MM.1S (cell line): ENCODE results near the gene UGCG.

Source experiments
- EZH2 ChIP-seq: fragments of 300-600 bp; sonication (generic); optimal IDR thresholded peaks from 2 replicates; pipeline ENCODE3; 2017; ENCODE audit warnings: low read depth, mild to moderate bottlenecking, antibody characterized with exemption, low read length, mixed read lengths
- TF ChIP-seq, protein P1 (sequence below): fragments of 300-600 bp; sonication (generic); IDR thresholded peaks from 2 replicates; pipeline ENCODE4 v1.5.1; 2016; ENCODE audit warnings: antibody characterized with exemption, low read length, mixed read lengths

DNA sequence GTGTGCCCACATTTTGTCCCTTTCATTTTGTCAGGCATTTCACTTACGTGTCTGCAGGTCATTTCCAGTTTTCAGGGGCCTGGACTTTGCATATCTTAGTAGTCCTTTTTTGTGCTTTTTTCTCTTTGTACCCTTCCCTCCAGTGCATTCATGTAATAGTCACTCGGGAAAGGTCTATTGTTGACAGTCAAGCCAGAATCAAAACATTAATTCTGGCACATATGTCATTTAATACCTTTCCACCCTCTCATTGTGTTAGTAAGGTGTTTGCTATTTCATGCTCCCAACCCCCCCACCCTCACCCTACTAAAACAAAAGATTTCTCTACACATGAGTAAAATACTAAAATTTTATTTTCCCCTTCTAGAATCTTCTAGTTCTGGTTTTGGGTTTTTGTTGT, 42.7 kb downstream of the UGCG start:
- TF ChIP-seq, protein P1, sequence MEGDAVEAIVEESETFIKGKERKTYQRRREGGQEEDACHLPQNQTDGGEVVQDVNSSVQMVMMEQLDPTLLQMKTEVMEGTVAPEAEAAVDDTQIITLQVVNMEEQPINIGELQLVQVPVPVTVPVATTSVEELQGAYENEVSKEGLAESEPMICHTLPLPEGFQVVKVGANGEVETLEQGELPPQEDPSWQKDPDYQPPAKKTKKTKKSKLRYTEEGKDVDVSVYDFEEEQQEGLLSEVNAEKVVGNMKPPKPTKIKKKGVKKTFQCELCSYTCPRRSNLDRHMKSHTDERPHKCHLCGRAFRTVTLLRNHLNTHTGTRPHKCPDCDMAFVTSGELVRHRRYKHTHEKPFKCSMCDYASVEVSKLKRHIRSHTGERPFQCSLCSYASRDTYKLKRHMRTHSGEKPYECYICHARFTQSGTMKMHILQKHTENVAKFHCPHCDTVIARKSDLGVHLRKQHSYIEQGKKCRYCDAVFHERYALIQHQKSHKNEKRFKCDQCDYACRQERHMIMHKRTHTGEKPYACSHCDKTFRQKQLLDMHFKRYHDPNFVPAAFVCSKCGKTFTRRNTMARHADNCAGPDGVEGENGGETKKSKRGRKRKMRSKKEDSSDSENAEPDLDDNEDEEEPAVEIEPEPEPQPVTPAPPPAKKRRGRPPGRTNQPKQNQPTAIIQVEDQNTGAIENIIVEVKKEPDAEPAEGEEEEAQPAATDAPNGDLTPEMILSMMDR: no peak
- TF ChIP-seq EZH2: no peak
